MM.1S (cell line): ENCODE measurements around the gene EMILIN1.

Experiments used
- DNase-seq: peaks from one replicate; pipeline ENCODE4 v3.0.0-alpha.2; 2015
- H2AFZ ChIP-seq: fragments of 300-600 bp; sonication (generic); 2 replicates; pipeline ENCODE4 v1.6.0; 2016; ENCODE audit warnings: antibody characterized with exemption, low read length
- H3F3A ChIP-seq: fragments of 300-600 bp; sonication (generic); 2 replicates; pipeline ENCODE4 v1.6.1; 2016; ENCODE audit warnings: mild to moderate bottlenecking, antibody characterized with exemption, low read length, moderate library complexity, mixed read lengths; ENCODE audit not compliant: insufficient read depth
- H3K27ac ChIP-seq: fragments of 300-600 bp; sonication (generic); 2 replicates; pipeline ENCODE4 v1.5.1; 2016; ENCODE audit warnings: mild to moderate bottlenecking, low read length
- H3K27me3 ChIP-seq: fragments of 300-600 bp; sonication (generic); replicated peaks from 2 replicates; pipeline ENCODE4 v1.6.0; 2016; ENCODE audit warnings: low read length; ENCODE audit not compliant: insufficient read depth
- H3K36me3 ChIP-seq: fragments of 300-600 bp; sonication (generic); replicated peaks from 2 replicates; pipeline ENCODE4 v1.6.1; 2016; ENCODE audit warnings: mild to moderate bottlenecking, low read length, mixed read lengths; ENCODE audit not compliant: insufficient read depth
- H3K4me1 ChIP-seq: fragments of 300-600 bp; sonication (generic); 2 replicates; pipeline ENCODE4 v1.6.1; 2016; ENCODE audit warnings: low read length, mixed read lengths
- H3K4me2 ChIP-seq: fragments of 300-600 bp; sonication (generic); 2 replicates; pipeline ENCODE4 v1.6.0; 2016; ENCODE audit warnings: low read depth, low read length
- H3K4me3 ChIP-seq: fragments of 300-600 bp; sonication (generic); 2 replicates; pipeline ENCODE4 v1.5.1; 2016; ENCODE audit warnings: low read length, mixed read lengths
- H3K79me2 ChIP-seq: fragments of 300-600 bp; sonication (generic); 2 replicates; pipeline ENCODE4 v1.6.1; 2016; ENCODE audit warnings: mixed run types, low read length, mixed read lengths
- H3K9ac ChIP-seq: fragments of 300-600 bp; sonication (generic); 2 replicates; pipeline ENCODE4 v1.6.1; 2016; ENCODE audit warnings: low read length, mixed read lengths
- H3K9me2 ChIP-seq: fragments of 300-600 bp; sonication (generic); replicated peaks from 2 replicates; pipeline ENCODE4 v1.6.1; 2016; ENCODE audit warnings: mild to moderate bottlenecking, low read length, mixed read lengths; ENCODE audit not compliant: insufficient read depth
- H3K9me3 ChIP-seq: fragments of 300-600 bp; sonication (generic); replicated peaks from 2 replicates; pipeline ENCODE4 v1.6.1; 2016; ENCODE audit warnings: mild to moderate bottlenecking, low read length, mixed read lengths; ENCODE audit not compliant: insufficient read depth
- H4K20me1 ChIP-seq: fragments of 300-600 bp; sonication (generic); 2 replicates; pipeline ENCODE4 v1.6.1; 2016; ENCODE audit warnings: mild to moderate bottlenecking, low read length, moderate library complexity, mixed read lengths; ENCODE audit not compliant: insufficient read depth
- CTCF ChIP-seq: fragments of 300-600 bp; sonication (generic); IDR thresholded peaks from 2 replicates; pipeline ENCODE4 v1.5.1; 2016; ENCODE audit warnings: antibody characterized with exemption, low read length, mixed read lengths
- EZH2 ChIP-seq: fragments of 300-600 bp; sonication (generic); optimal IDR thresholded peaks from 2 replicates; pipeline ENCODE3; 2017; ENCODE audit warnings: low read depth, mild to moderate bottlenecking, antibody characterized with exemption, low read length, mixed read lengths
- EZH2phosphoT487 ChIP-seq: fragments of 300-600 bp; sonication (generic); IDR thresholded peaks from 2 replicates; pipeline ENCODE4 v1.6.1; 2018; ENCODE audit warnings: antibody characterized with exemption, low read length

The EMILIN1 gene

GRCh38 chr2:27071990-27072830 is 6.2 kb upstream of the EMILIN1 start:
- Histone ChIP-seq H4K20me1 (no peaks in the 10 kb centered on the region), H3K27ac (no peak overlapping the region), H2AFZ (peak overlapping the region; percentile 74), H3K9me2 (no peaks in the 10 kb centered on the region), H3K27me3 (no peaks in the 10 kb centered on the region), H3F3A (peaks cover 22% of the 10 kb centered on the region), H3K9me3 (no peaks in the 10 kb centered on the region), H3K4me3 (peak overlapping the region; percentile 64), H3K36me3 (no peaks in the 10 kb centered on the region), H3K4me1 (peaks cover 49% of the 10 kb centered on the region), H3K4me2 (peak overlapping the region; percentile 94), H3K9ac (peak overlapping the region; percentile 57; the same call in 1 of the 2 replicates), H3K79me2 (peaks cover 33% of the 10 kb centered on the region)
- DNase-seq, result no peak
- TF ChIP-seq CTCF (no peak), EZH2 (no peak), EZH2phosphoT487 (no peak)

- peaks cover 54% of the 10 kb centered on the region for H3K4me1 ChIP-seq
- TF ChIP-seq EZH2phosphoT487 (no peak), CTCF (no peak), EZH2 (no peak)
Measured at GRCh38 chr2:27072920-27073319, 5.5 kb upstream of the EMILIN1 start.

GRCh38 chr2:27073782-27074181 is 4.6 kb upstream of the EMILIN1 start:
- Histone ChIP-seq H4K20me1 (no peaks in the 10 kb centered on the region), H3K27ac (no peak overlapping the region), H3K27me3 (no peaks in the 10 kb centered on the region), H3K9ac (no peak overlapping the region), H3K4me1 (peaks cover 55% of the 10 kb centered on the region), H3K4me2 (no peak overlapping the region), H3F3A (peaks cover 25% of the 10 kb centered on the region), H3K4me3 (no peak overlapping the region), H3K9me2 (no peaks in the 10 kb centered on the region), H2AFZ (no peak overlapping the region), H3K9me3 (no peaks in the 10 kb centered on the region), H3K79me2 (peaks cover 32% of the 10 kb centered on the region), H3K36me3 (no peaks in the 10 kb centered on the region)
- no peak for DNase-seq
- TF ChIP-seq EZH2, result no peak
- no peak for TF ChIP-seq CTCF
- no peak for TF ChIP-seq EZH2phosphoT487

More at GRCh38 chr2:27072920-27073319, 5.5 kb upstream of the EMILIN1 start:
- DNase-seq, result no peak
- H3K27ac ChIP-seq, result no peak overlapping the region
- no peak overlapping the region for H3K9ac ChIP-seq
- H3K4me2 ChIP-seq, result no peak overlapping the region
- H3K27me3 ChIP-seq, result no peaks in the 10 kb centered on the region
- H2AFZ ChIP-seq, result no peak overlapping the region
- no peaks in the 10 kb centered on the region for H3K9me3 ChIP-seq
- H3K36me3 ChIP-seq, result no peaks in the 10 kb centered on the region
- peaks cover 25% of the 10 kb centered on the region for H3F3A ChIP-seq
- no peaks in the 10 kb centered on the region for H4K20me1 ChIP-seq
- H3K79me2 ChIP-seq, result peaks cover 33% of the 10 kb centered on the region
- no peaks in the 10 kb centered on the region for H3K9me2 ChIP-seq
- H3K4me3 ChIP-seq, result no peak overlapping the region
